ENCODE results near the gene IGF1.
"Not testable (repeated sequence)": the region's sequence is repeated elsewhere in the genome, so short reads cannot be mapped to it uniquely, and the experiment has no call there.

Gene IGF1

GRCh38 chr12:102454808-102455760 is 25.3 kb downstream of the IGF1 start:
- no peak for DNase-seq

DNA sequence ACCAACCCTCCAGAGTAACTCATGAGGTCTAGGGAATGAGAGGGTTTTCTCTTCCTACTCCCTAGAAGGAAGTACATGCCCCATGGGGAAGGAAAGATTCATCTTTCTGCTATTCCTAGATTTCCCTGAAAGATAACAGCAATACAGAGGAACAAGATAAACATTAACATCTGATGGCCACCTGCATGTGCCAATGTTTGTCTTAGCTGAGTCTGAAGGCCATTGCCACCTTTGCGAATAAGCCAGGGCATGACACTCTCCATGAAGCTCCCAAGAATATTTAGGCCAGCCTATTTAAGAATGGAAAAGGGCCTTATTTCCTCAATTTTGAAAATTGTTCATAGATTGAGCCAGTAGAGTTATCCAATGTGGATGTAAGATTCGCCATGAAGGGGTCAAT is 26.0 kb downstream of the IGF1 start:
- no peak for DNase-seq

DNA sequence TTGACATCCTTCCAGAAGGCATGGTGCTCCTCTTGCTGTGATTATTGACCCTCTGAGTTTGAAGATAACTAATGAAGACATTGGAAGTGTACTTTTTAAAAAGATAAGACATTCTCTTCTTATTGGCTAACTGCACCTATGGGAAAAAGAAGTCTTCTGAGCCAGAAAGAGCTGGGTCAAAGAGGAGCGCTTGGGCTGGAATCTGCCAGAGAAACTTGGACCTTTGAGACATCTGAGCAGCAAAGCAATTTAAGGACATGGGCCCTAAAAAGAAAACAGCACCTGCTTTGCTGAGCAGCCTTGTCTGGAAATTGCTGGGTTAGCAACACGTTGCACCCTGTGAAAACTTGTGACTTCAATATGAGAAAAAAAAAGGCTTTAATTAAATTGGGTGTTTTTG is 27.8 kb downstream of the IGF1 start:
- no peak for DNase-seq

GRCh38 chr12:102449018-102449417 is 31.3 kb downstream of the IGF1 start:
- not testable (repeated sequence) for DNase-seq

DNA sequence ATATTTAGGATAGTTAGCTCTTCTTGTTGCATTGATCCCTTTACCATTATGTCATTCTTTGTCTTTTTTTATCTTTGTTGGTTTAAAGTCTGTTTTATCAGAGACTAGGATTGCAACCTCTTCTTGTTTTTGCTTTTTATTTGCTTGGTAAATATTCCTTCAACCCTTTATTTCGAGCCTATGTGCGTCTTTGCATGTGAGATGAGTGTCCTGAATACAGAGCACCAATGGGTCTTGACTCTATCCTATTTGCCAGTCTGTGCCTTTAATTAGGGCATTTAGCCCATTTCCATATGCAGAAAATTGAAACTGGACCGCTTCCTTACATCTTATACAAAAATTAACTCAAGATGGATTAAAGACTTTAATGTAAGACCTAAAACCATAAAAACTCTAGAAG is 32.9 kb downstream of the IGF1 start:
- not testable (repeated sequence) for DNase-seq

DNA sequence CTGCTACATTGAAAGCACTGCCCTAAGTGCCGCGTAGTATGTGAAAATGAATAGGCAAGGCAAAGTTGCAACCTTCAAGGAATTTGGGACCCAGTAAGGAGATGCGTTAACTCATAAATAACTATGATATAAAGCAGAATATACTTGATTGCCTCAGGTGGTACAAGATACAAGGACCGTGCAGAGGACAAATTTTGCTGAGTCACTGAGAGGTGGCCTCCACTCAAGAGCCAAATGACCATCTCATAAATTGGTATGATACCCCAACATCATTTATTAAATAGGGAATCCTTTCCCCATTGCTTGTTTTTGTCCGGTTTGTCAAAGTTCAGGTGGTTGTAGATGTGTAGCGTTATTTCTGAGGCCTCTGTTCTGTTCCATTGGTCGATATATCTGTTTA is 35.7 kb downstream of the IGF1 start:
- no peak for DNase-seq

DNA sequence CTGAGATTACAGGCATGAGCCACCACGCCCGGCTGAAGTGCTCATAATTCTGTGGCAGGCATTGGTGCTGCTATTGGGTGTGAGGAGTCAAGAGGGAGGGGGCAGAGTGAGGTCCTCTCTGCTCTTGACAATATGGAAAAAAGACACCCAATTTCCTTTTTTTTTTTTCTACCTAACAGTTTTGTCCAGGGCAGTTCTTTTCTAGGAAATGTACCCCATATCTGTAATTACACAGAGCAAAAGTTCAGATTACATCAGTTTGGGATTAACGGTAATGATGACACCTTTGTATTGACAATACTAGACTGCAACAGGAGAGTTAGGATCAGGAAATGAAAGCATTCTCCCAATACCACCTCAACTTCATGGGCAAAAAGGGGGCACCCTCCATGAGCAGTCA is 36.3 kb downstream of the IGF1 start:
- DNase-seq, result no peak

GRCh38 chr12:102441077-102441596 is 39.2 kb downstream of the IGF1 start:
- DNase-seq, result no peak

DNA sequence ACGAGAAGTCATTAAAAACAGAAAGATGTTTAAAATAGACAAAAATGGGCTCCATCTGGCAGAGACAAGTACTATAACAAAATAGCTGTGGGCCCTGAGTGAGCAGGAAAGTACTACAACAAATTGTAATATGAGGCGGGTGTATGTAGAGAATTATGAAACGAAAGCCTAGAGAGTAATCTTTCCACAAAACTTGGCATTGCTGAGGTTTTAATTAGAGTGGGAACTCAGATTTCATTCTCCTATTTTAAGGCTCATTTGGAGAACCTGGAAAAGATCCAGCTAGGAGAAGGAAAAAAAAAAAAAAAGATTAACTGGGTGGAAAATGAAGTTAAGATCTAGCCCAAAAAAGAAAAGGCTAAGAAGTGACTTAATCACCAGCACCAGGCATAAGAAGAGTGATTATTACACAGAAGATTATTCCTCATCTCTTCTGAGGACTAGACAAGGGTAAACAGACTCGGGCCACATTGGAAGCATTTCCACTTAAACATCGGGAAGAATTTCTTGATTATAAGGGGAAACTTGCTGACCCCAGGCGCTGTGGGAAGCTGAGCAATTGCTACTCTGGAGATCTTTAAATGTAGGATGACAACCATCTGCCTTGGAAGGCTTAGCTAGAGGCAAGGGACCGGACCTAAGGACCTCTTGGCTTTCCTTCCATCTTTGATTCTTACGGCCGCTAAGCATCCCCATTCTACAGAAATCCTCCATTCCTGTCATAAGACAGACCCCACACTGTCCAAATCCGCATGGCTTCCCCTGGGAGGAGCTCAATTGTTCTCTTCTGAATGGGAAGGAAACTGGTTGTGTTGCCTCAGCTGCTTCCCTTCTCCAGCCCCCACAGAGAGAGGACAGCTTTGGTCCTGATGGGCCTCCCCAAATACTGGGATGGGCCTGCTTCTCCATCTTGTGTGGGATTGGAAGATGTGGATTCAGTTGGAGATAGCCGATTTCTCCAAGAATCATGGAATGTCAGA is 40.6 kb downstream of the IGF1 start:
- no peak for DNase-seq

GRCh38 chr12:102438827-102439210 is 41.5 kb downstream of the IGF1 start:
- no peak for DNase-seq

DNA sequence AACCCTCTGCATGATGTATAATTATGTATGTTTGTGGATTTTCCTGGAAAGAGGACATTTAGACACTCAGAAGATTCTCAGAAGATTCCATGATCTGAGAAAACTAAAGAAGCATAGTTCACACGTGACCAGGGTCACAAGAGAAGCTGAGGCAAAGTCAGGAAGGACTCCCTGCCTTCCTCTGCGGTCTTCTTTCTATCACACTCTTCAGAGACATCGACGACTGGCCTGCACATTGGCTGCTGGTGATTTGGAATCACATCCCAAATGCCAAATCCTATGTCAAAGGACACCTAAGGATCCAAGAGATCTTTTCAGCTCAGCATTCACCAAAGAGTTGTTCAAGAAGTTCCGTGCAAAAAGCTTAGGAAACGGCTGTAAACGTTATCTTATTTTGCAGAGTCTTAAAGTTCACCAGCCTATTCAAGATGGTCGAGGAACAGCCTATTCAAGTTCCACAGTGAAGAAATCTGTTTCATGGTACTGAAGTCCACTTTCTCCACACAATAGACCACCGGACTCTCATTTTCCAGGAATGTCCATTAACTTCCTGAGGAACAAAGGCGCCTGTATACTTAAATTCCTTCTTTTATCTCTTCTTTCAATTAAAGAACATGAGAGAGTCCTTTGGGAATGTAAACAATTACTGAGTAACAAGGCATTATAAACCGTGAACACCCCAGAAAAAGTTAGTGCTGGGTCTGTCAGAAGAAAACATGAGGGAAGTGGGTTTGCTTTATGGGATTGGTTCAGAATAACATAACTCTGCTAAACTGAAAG is 42.1 kb downstream of the IGF1 start:
- DNase-seq, result no peak

GRCh38 chr12:102437511-102437910 is 42.9 kb downstream of the IGF1 start:
- no peak for DNase-seq

DNA sequence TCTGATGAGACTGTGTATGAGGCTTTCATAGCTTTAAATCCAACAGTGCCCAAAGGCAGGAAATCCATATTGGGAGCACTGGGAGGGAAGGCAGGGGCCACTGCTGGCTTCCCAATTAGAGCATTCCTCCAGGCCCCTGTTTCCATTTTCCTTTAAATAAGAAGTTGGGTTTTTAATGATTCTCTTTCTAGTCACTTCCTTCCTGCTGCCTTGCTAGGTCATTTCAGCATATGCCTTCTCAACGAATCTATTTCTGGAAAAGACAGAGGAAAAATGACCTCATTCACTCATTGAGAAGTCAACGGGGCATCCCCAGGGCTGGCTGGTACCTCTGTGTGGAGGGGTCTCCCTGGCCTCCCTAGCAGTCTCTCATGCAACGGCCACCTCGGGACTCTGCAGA is 43.5 kb downstream of the IGF1 start:
- DNase-seq, result no peak

GRCh38 chr12:102435827-102436436 is 44.4 kb downstream of the IGF1 start:
- DNase-seq, result no peak

DNA sequence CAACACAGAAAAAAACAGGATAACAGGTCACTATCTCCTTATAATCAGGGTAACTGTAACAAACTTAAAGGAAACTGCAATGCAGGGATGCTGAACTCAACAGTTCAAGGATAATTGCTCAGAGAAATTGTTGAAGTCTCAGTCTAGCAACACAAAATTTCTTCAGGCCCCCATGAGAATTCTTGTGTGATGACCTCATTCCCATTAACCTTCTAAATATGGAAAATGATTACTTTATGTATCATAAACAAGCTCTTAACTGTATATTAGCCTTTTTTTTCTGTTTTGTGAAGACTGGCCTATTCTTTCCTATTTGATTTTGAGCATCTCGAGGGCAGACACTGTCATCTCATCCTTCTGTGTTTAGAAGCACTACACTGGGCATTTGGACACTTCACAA is 47.1 kb downstream of the IGF1 start:
- no peak for DNase-seq

DNA sequence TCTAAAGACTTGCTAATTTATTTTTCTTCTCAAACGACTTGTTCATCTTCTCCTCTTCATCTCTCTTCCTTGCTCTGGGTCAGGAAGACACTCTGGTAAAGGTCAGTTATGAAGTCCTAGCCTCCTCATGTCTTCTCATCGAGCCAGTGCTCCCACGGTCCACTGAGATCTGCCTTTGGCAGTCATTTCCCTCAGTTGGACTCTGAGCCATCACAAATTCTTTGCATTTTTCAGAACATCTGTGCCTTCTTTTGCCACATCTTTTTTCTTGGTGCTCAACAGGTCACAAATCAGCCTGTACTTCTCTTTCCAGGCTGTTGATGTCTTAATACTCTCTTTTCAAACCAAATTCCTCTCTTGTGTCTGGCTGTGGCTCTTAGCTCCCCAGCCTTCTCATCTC is 49.7 kb downstream of the IGF1 start:
- no peak for DNase-seq

DNA sequence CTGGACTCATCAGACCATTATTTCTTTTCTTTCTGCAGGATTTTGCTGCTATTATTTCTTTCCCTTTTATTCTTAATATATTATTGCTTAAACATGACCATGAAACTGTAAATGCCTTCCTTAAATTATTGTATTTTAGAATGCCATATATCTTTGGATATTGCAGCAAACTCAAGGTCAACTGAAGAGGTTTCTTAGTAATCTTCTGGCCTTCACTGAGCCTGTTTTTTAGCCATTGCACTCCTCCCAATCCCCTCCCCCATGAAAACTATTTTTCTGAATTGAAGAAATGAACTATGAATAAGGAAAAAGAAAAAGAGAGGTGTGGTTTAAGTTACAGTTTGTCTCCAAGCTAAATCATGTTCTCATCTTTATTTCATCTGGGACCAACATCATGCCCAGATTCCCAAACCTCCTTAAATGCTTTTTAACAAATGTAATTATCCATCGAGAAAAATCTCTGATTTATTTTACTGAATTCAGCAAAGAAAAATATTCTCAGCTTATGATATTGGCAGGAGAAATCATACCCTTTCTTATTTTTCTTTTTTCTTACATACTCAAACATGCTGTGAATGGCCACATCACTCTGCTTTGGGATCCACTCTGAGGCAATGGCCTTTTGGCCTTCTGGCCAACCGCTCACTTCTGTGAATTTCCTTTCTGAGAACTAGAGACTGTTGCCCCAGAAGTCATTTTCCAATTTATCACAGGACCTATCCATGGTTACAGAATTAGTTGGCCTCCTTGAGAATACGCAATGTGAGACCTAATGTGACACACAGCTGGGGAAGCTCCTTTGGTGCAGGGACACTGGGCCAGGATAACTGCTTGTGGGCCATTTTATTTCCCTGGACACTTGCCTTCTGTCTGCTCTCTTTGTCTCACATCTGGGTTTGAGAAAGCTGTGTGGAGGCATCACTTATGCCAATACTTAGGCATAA is 50.9 kb downstream of the IGF1 start:
- no peak for DNase-seq

DNA sequence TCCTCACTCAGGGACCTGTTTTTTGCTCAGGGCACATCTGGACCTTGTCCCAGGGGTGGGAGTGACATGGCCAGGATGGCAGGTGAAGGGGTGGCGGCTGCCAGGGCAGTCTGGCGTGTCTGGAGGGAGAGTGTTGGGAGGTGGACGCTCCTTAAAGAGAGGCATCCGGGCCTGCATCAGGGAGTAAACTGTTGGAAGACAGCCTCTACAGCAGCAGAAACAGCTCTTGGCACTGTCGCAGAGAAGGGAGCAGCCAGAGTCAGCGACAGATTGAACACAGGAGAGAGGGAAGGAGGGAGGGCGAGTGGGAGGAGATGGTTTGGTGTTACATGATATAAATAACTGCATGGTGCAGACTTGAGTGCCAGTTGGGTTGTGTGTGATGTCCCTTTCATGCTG is 52.8 kb downstream of the IGF1 start:
- DNase-seq, result no peak

GRCh38 chr12:102426599-102427542 is 53.5 kb downstream of the IGF1 start:
- DNase-seq, result no peak
